D341Med (cell line): ENCODE measurements around the gene BICRA.
"Not testable (repeated sequence)": the region's sequence is repeated elsewhere in the genome, so short reads cannot be mapped to it uniquely, and the experiment has no call there.

Experiments
- DNase-seq: peaks from one replicate; pipeline ENCODE4 v3.0.0; 2012; ENCODE audit warnings: low spot score

The BICRA gene

DNA sequence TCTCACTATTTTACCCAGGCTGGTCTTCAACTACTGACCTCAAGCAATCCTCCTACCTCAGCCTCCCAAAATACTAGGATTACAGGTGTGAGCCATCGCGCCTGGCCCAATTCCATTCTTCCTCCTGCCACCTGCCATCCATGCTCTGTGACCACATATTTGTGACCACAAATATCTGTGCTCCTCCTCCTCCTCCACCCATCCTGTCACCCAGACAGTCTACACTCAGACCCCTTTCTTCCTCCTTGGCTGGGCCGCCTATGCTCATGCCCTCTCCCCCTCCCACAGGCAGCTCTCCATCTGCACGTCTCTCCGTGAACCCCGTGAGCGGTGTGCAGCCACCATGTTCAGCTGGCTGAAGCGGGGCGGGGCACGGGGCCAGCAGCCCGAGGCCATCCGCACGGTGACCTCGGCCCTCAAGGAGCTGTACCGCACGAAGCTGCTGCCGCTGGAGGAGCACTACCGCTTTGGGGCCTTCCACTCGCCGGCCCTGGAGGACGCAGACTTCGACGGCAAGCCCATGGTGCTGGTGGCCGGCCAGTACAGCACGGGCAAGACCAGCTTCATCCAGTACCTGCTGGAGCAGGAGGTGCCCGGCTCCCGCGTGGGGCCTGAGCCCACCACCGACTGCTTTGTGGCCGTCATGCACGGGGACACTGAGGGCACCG, 107.5 kb downstream of the BICRA start:
- no peak for DNase-seq

DNA sequence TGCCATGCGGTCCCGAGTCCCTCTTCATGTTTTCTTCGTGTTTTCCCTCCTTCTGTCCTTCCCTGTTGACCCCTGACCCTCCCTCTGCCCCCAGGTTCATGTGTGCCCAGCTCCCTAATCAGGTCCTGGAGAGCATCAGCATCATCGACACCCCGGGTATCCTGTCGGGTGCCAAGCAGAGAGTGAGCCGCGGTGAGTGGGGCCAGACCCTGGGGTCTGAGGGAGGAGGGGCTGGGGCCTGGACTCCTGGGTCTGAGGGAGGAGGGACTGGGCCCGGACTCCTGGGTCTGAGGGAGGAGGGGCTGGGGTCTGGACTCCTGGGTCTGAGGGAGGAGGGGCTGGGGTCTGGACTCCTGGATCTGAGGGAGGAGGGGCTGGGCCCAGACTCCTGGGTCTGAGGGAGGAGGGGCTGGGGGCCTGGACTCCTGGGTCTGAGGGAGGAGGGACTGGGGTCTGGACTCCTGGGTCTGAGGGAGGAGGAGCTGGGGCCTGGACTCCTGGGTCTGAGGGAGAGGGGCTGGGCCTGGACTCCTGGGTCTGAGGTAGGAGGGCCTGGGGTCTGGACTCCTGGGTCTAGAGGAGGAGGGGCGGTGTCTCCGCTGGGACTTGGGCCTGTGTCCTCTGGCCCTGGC, 109.6 kb downstream of the BICRA start:
- DNase-seq = not testable (repeated sequence)

DNA sequence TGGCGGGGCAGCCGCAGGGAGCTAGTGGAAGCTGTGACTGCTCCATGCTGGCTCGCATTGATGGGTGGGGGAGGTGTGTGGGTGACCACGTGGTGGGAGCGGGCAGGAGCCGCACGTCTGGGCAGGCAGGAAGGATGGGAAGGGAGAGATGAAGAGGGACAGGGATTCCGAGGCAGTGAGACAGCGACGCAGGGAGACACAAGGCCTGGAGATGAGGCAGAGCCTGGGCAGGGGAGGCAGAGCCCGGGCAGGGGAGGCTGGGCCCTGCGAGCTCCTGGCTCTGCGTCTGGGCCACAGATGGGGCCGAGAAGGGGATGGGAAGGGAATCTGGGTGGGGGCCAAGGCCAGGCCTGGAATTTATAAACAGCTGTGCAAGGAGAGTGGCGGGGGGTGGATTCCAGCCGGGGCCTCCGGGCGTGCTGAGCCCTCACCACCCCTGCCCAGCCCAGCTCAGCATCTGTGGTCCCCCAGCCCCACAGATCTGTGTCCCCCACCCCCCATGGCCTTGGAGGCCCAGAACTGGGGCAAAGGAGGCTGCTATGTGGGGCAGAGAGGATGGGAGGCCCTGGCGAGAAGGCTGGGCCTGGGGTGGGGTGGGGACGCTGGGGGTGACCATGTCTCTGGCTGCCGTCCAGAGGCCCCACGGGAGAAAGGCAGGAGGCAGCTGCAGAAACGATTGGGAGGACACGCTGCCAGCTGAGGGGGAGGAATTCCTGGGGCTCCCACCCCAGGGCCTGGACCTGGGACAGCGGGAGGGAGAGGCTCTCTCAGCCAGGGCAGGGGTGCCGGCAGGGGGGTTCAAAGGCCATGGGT, 110.3 kb downstream of the BICRA start:
- DNase-seq = peak; percentile 86

DNA sequence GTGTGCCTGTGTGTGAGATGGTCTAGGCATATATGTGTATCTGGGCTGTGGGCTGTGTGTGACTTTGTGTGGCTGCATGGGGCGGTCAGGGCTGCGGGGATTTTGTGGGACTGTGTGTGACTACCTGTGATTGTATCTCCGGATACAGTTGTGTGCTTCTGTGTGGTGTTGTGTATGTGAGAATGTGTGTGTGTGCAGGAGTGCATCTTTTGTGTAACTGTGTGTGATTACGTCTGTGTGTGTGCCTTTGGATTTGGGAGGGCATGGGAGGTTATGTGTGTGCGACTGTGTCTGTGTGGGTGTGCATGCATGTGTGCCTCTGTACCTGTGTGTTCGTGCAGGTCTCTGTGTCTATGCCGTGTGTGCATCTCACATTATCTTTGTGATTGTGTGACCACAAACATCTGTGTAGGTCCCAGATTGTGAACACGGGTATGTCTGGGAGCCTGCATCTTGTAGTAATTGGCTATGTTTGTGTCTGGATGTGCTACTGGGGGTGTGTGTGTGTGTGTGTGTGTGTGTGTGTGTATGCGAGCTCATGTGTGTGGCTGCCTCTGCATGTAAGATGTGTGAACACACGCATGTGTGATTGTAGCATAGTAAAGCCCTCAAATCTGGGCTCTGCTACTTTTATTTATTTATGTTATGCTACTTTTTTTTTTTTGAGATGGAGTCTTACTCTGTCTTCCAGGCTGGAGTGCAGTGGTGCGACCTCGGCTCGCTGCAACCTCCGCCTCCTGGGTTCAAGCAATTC, 111.9 kb downstream of the BICRA start:
- no peak for DNase-seq

DNA sequence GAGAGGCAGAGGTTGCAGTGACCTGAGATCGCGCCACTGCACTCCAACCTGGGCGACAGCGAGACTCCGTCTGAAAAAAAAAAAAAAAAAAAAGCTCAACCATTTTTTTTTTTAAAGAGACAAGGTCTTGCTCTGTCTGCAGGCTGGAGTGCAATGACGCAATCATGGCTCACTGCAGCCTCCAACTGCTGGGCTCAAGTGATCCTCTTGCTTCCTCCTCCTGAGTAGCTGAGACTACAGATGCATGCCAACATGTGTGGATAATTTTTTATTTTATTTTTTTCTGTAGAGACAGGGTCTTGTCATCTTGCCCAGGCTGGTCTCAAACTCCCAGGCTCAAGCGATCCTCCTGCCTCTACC, 114.6 kb downstream of the BICRA start:
- no peak for DNase-seq

DNA sequence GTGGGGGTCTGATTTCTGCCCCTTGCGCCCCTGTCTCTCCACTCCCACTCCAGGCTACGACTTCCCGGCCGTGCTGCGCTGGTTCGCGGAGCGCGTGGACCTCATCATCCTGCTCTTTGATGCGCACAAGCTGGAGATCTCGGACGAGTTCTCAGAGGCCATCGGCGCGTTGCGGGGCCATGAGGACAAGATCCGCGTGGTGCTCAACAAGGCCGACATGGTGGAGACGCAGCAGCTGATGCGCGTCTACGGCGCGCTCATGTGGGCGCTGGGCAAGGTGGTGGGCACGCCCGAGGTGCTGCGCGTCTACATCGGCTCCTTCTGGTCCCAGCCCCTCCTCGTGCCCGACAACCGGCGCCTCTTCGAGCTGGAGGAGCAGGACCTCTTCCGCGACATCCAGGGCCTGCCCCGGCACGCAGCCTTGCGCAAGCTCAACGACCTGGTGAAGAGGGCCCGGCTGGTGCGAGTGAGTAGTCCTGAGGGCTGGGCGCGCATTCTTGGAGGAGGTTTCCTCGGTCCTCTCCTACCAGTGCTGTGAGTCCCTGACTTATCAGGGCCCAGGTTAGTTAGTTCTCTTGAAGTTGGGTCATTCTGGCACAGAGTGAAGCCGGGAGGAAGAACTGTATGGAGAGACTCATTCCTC, 116.9 kb downstream of the BICRA start:
- no peak for DNase-seq

DNA sequence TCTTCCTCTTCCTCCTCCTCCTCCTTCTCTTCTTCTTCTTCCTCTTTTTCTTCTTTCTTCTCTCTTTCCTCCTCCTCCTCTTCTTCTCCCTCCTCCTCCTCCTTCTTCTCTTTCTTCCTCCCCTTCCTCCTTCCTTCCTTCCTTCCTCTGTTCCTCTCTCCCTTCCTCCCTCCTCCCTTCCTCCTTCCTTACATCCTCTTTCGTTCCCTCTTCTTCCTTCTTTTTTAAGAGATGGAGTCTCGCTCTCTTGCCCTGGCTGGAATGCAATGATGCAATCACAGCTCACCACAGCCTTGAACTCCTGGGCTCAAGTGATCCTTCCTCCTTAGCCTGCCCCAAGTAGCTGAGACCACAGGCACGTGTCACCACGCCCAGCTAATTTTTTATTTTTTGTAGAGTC, 117.5 kb downstream of the BICRA start:
- no peak for DNase-seq

DNA sequence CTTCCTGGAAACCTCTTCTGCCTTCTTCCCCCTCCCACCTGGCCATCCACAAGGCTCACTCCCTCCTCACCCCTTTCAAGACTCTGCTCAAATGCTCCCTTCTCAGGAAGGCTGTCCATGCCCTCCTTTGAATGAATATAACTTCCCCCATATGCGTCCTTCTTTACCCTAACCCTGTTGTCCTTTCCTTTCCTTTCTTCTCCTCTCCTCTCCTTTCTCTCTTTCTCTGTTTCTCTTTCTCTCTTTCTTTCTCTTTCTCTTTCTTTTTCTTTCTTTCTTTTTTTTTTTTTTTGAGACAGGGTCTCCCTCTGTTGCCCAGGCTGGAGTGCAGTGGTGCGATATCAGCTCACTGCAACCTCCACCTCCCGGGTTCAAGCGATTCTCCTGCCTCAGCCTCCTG, 119.4 kb downstream of the BICRA start:
- not testable (repeated sequence) for DNase-seq

DNA sequence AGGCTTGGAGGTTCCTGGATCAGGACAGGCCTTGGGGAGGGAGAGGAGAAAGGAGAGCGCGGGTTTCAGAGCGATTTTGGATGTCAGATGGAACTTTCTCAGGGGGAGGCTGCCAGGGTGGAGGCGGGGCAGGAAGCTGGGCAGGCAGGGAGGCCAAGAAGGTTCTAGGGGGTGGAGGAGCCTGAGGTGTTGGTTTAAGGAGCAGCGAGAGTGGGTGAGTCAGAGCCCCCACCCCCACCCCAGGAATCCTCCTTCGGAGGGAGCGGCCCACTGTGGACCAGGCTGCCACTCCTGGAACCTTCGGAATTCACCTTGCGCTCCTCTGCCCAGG, 120.5 kb downstream of the BICRA start:
- DNase-seq = no peak

DNA sequence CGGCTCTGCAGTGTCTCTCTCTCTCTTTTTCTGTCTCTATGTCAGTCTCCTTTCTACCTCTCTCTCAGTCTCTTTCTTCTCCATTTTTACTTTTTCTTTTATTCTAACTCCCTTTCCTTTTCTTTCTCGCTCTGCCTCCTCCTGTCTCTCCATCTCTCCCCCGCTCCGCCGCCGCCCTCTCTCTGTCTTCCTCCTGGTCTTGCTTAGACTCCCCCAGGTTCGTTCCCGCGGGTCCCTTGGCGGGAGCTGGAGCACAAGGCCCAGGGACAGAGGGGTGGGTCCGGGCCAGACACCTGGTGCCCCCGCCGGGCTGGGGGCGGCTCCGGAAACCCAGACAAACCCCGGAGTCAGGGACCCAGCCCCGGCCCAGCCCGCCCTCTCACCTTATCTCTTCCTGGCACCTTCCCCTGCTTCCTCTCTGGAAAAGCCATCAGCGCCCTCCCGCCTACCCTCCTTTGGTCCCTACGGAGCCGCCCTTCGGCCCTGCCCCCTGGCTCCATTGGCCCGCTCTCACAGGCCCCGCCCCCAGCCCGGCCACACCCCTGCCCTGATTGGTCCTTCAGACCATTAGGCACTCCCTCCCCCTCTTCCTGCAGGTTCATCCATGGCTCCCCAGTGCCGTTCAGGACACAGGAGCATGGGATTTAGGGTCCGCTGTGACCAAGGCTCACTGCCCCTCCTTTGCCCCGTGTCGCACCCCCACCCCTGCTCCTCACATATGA, 121.0 kb downstream of the BICRA start:
- DNase-seq = no peak

DNA sequence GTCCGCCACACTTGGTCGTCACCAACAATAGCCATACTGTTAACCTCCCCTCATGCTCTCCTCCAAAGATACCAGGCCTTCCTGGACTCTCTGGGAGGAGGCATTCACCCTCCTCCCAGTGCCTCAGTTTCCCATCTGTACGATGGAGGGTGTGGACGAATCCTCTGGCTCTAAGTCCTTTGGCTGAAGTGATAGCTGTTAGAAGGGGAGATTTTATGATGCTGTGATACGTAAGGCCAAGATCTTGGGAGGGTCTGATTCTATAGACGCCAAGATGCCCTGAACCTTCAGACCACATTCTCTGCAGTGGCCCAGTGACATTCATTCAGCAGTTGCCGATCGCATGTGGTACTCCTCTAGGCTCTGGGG, 121.6 kb downstream of the BICRA start:
- no peak for DNase-seq

DNA sequence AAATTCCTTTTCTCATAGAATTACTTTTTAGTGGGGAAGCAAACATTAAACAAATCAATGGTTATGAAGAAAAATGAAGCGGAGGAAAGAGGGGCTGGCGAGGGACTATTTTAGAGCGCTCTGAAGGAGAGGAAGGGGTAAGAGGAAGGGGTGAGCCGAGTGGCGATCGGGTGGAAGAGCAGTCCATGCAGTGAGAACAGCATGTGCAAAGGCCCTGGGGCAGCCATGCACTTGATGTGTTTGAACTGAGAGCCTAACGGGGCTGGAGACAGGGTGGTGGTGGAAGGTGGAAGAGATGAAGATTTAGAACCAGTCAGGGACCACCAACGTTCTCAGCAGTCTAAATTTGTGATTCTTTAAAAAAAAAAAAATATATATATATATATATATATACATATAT, 122.0 kb downstream of the BICRA start:
- DNase-seq = no peak

DNA sequence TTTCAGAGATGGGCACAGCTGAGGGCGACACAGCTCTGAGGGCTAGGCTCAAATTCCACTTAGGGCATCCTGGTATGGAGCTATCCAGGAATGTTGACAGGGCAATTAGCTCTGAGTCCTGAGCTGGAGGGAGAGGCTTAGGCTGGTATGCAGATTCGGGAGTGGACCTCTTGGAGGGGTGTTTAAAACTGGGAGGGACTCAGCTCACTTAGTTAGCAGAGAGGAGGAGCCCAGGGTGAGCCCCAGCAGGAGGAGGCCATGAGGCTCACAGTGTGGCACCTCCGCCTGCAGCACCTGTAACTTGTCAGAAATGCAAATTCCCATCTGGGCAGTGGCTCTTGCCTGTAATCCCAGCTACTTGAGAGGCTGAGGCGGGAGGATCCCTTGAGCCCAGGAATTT, 126.2 kb downstream of the BICRA start:
- no peak for DNase-seq

DNA sequence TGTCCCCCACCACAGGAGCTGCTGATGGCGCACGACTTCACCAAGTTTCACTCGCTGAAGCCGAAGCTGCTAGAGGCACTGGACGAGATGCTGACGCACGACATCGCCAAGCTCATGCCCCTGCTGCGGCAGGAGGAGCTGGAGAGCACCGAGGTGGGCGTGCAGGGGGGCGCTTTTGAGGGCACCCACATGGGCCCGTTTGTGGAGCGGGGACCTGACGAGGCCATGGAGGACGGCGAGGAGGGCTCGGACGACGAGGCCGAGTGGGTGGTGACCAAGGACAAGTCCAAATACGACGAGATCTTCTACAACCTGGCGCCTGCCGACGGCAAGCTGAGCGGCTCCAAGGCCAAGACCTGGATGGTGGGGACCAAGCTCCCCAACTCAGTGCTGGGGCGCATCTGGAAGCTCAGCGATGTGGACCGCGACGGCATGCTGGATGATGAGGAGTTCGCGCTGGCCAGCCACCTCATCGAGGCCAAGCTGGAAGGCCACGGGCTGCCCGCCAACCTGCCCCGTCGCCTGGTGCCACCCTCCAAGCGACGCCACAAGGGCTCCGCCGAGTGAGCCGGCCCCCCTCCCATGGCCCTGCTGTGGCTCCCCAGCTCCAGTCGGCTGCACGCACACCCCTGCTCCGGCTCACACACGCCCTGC, 132.1 kb downstream of the BICRA start:
- DNase-seq = no peak

DNA sequence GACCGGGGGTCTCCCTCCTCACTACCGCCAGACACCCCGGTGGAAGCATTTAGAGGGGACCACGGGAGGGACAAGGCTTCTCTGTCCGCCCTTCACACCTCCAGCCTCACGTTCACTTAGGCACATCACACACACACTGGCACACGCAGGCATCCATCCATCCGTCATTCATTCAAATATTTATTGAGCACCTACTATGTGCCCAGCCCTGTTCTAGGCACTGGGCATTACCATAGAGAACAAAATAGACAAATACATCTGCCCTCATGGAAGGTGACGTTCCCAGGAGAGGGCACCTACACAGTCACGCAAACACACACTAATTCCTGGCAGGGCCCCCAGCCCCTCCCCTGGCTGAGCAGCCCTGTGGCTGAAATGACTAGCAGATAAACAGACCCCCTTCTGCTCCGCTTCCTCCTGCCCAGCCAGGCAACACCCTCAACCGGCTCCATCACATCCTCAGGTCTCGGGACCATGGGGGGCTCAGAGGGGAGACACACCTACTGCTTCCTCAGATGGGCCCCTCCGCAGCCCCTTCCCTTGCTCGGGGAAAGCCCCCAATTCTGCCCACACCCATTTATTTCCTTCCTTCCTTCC, 132.7 kb downstream of the BICRA start:
- no peak for DNase-seq

DNA sequence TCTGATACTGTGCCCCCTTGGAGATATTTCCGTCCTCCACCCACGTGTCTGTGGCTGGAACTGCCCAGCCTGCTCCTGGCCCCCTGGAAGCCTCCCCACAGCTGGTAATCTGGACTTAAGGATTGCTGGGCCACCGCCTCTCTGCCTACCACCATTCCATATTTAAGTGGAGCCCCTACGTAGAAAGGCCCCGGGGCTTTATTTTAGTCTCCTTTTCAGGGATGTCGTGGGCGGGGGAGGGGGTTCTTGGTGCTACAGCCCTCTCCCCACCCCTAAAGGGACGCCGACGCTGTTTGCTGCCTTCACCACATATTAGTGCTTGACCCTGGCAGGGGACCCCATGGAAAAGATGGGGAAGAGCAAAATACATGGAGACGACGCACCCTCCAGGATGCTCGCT, 133.7 kb downstream of the BICRA start:
- DNase-seq = no peak

DNA sequence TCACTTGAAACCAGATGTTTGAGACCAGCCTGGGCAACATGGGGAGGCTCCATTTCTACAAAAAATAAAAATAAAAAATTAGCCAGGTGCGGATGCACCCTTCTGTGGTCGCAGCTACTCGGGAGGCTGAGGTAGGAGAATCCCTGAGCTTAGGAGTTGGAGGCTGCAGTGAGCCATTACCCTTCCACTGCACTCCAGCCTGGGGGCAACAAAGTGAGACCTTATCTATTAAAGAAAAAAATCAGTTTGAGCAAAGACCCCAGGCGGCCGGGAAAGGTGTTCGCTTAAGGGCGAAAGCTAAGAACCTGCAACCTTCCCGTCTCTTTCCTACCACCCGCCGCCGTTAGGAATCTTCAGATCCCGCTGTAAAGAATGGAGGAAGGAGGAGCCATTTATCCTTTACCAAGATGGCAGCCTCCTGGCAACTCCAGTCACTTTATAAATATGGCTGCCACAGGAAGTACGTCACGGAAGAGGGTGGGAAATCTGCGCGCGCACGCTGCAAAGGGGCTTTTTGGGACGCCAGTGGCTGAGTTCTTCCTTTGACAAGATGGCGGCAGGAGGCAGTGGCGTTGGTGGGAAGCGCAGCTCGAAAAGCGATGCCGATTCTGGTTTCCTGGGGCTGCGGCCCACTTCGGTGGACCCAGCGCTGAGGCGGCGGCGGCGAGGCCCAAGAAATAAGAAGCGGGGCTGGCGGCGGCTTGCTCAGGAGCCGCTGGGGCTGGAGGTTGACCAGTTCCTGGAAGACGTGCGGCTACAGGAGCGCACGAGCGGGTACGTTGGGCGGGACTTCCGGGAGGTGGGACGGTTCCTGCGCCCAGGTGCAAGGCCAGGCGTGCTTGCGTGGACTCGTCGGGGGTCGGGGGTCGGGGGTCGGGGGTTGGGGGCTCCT, 136.3 kb downstream of the BICRA start, which contains the start of gene NOP53:
Gene NOP53, plus strand, starts transcription at position 537 of the 892 bp plus-strand sequence. Its CDS starts 14 bp downstream, at position 551.
- DNase-seq = peak; percentile 94

DNA sequence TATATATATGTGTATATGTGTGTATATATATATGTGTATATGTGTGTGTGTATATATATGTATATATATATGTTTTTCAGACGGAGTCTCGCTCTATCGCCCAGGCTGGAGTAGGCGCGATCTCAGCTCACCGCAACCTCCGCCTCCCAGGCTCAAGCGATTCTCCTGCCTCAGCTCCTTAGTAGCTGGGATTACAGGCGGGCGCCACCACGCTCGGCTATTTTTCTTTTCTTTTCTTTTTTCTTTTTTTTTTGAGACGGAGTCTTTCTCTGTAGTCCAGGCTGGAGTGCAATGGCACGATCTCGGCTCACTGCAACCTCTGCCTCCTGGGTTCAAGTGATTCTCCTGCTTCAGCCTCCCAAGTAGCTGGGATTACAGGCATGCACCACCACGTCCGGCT, 137.2 kb downstream of the BICRA start:
- DNase-seq = not testable (repeated sequence)

DNA sequence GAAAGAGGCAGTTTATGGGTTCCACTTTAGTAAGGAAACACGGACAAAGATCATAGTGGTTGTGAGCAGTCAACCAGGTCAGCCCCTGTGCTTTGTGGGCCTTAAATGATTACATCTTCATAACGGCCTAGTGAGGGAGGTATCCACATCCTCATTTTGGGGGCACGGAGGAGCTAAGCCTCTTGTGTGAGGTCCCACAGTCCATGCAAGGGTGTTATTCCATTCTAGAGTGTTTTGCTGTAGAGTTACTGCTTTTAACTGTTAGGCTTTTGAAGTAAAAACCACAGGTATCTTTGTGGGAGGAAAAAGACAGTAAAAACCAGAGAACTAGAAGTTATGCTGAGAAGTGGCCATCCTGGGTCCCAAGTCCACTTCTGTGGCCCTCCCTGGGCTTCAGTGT, 140.4 kb downstream of the BICRA start:
- no peak for DNase-seq

DNA sequence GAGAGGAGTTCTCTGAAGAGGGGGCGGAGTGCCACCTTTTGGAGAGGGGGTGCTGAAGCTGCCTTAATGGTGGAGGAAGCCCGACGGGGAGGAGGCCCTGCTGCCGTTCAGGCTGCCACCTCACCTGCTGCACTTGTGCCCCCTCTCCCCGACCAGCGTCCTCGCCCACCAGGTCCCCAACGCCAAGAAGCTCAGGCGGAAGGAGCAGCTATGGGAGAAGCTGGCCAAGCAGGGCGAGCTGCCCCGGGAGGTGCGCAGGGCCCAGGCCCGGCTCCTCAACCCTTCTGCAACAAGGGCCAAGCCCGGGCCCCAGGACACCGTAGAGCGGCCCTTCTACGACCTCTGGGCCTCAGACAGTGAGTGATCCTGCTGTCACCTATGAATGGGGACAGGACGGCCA, 141.8 kb downstream of the BICRA start:
- DNase-seq = no peak
